HepG2 (cell line): Measurements from ENCODE around the gene TBC1D30. TPM values are rescaled to one million over a fixed set of nuclear protein-coding genes. Genes with fewer than 3 reads are reported as not detected.

Source experiments
- ATAC-seq: fragments of 200-7000 bp; cut with Tn5 transposase; 3 replicates; pipeline ENCODE4 v1.9.1; 2020; ENCODE audit warnings: mild to moderate bottlenecking, moderate library complexity
- BruUV-seq: library from RNA; stranded (reverse); fragments of 400-500 nt; replicated peaks from 2 replicates; lab custom pipeline; 2021; lab: Mats Ljungman, UMichigan
- CTCF ChIA-PET: fragments of 300-600 bp; formaldehyde crosslinking; extraction: SDS; loops from one replicate; lab custom pipeline; 2021; ENCODE audit warnings: low total read pairs, inconsistent platforms, low intra/inter-chr PET ratio; lab: Yijun Ruan, JAX
- POLR2A ChIA-PET: fragments of 350-600 bp; sonication (Branson Sonifier 250); formaldehyde crosslinking; loops from one replicate; lab custom pipeline; 2020; ENCODE audit warnings: antibody characterized with exemption, inconsistent platforms; lab: Yijun Ruan, JAX
- DNase-seq: peaks from one replicate; pipeline ENCODE4 v3.0.0-alpha.2; 2015; ENCODE audit warnings: low spot score
- FAIRE-seq: peaks from 3 replicates; lab custom pipeline; 2011; peaks lifted over from hg19 to GRCh38; lab: Jason Lieb, UNC
- H2AFZ ChIP-seq: one replicate; pipeline ENCODE4 v1.6.1; 2011; ENCODE audit warnings: low read length, inconsistent platforms
- H3K27ac ChIP-seq: fragments of 300-600 bp; 3 replicates; pipeline ENCODE4 v1.8.0; 2011; ENCODE audit warnings: mixed run types, mild to moderate bottlenecking, mixed read lengths, low read length, inconsistent platforms; ENCODE audit not compliant: insufficient read depth; ENCODE audit errors: extremely low read length
- H3K27me3 ChIP-seq, 2 experiments: fragments of 200-600 bp in 1 of 2; 2 replicates in 1 of 2; 3 replicates in 1 of 2; pipeline versions ENCODE4 v1.6.0 to v1.8.0; 2011; ENCODE audit warnings: low read length in 2 of 2, mild to moderate bottlenecking in 2 of 2, moderate library complexity in 2 of 2, inconsistent platforms in 1 of 2; ENCODE audit not compliant: insufficient read depth in 2 of 2, control insufficient read depth in 1 of 2
- H3K36me3 ChIP-seq, 2 experiments: fragments of 200-600 bp in 1 of 2; replicated peaks in 1 of 2; 2 replicates in 1 of 2; 3 replicates in 1 of 2; pipeline versions ENCODE4 v1.5.1 to v1.8.0; 2011; ENCODE audit warnings: low read length in 2 of 2, inconsistent platforms in 1 of 2; ENCODE audit not compliant: insufficient read depth in 2 of 2, control insufficient read depth in 1 of 2
- H3K4me1 ChIP-seq: 2 replicates; pipeline ENCODE4 v1.5.1; 2012; ENCODE audit warnings: low read length, inconsistent platforms; ENCODE audit not compliant: insufficient read depth
- H3K4me2 ChIP-seq: 2 replicates; pipeline ENCODE4 v1.6.0; 2011; ENCODE audit warnings: low read depth, low read length, inconsistent platforms
- H3K4me3 ChIP-seq, 3 experiments: fragments of 200-600 bp in 1 of 3; sonication (generic), shearing (Covaris generic) in 1 of 3; replicated peaks in 1 of 3; 2 replicates each; pipeline ENCODE4 v1.5.1; 2011 to 2016; ENCODE audit warnings: low read length in 3 of 3, inconsistent platforms in 2 of 3, low read depth in 2 of 3, mild to moderate bottlenecking in 2 of 3, control low read depth in 1 of 3, mixed read lengths in 1 of 3; ENCODE audit not compliant: insufficient read depth in 1 of 3
- H3K79me2 ChIP-seq: one replicate; pipeline ENCODE4 v1.6.1; 2011; ENCODE audit warnings: low read length, inconsistent platforms; ENCODE audit not compliant: insufficient read depth
- H3K9ac ChIP-seq: 2 replicates; pipeline ENCODE4 v1.6.0; 2011; ENCODE audit warnings: mild to moderate bottlenecking, low read depth, low read length, inconsistent platforms; ENCODE audit not compliant: insufficient read depth
- H3K9me3 ChIP-seq: 2 replicates; pipeline ENCODE4 v1.5.1; 2012; ENCODE audit warnings: mild to moderate bottlenecking, low read length
- H4K20me1 ChIP-seq: 2 replicates; pipeline ENCODE4 v1.6.0; 2011; ENCODE audit warnings: inconsistent platforms, mild to moderate bottlenecking, low read length, moderate library complexity; ENCODE audit not compliant: insufficient read depth
- CBX2 ChIP-seq, 2 experiments: fragments of 200-600 bp in 1 of 2; sonication (generic); formaldehyde crosslinking in 1 of 2; IDR thresholded peaks; 2 replicates each; pipeline versions ENCODE4 v1.7.0 to v1.8.1; 2018 to 2022; ENCODE audit warnings: low read depth in 2 of 2, low read length in 1 of 2, mild to moderate bottlenecking in 1 of 2, missing genetic modification reagents in 1 of 2
- EZH2 ChIP-seq: conservative IDR thresholded peaks from 2 replicates; pipeline ENCODE4 v1.6.1; 2012; ENCODE audit warnings: mild to moderate bottlenecking, low read depth, low read length, moderate library complexity
- GZF1 ChIP-seq: sonication (generic); formaldehyde crosslinking; IDR thresholded peaks from 2 replicates; pipeline ENCODE4 v1.5.1; 2020; ENCODE audit warnings: mild to moderate bottlenecking, missing genetic modification reagents
- ZMYM3 ChIP-seq: sonication (generic); formaldehyde crosslinking; IDR thresholded peaks from 2 replicates; pipeline ENCODE4 v1.5.1; 2020; ENCODE audit warnings: mild to moderate bottlenecking, missing genetic modification reagents
- WGBS: methylation state at CpG from one replicate; pipeline ENCODE4 v1.1.6; 2017; ENCODE audit warnings: low lambda C conversion rate; 5-methylcytosine and 5-hydroxymethylcytosine counted together
- in situ Hi-C: cut with HindIII; loops from 2 replicates; pipeline ENCODE4 v1.10.0; 2017; ENCODE audit warnings: low pct_unique_long_range_greater_than_20kb; ENCODE audit not compliant: extremely low pct_ligation_motif_present
- intact Hi-C: fragments of 100-400 bp; cut with micrococcal nuclease; formaldehyde crosslinking; loops from one replicate; pipeline ENCODE4 v1.10.0; 2022; ENCODE audit not compliant: unreplicated experiment
- polyA plus RNA-seq, 8 experiments: library from polyadenylated mRNA; depleted of rRNA in 3 of 8; stranded (reverse) in 7 of 8; unstranded in 1 of 8; fragments of >200 nt; fragmentation: Illumina TruSeq in 4 of 8; extraction: Trizol in 4 of 8; gene quantifications; 2 replicates each; pipeline versions ENCODE4 v1.2.1 to v1.2.3, GENCODE V29; 2011 to 2016; ENCODE audit warnings: low read depth in 4 of 8, missing spikeins in 1 of 8, mixed read lengths in 1 of 8; ENCODE audit not compliant: insufficient read depth in 1 of 8
- total RNA-seq, 5 experiments: library from RNA; depleted of rRNA; stranded (reverse); fragments of >200 nt; fragmentation: Illumina TruSeq; extraction: Trizol; gene quantifications; 2 replicates each; pipeline ENCODE4 v1.2.3, GENCODE V29; 2016; ENCODE audit warnings: low read depth in 1 of 5
- TF ChIP-seq, protein P1 (sequence below): sonication (generic); formaldehyde crosslinking; IDR thresholded peaks from 2 replicates; pipeline ENCODE4 v1.5.0; 2020; ENCODE audit warnings: mild to moderate bottlenecking, missing genetic modification reagents, borderline replicate concordance
- TF ChIP-seq, protein P2 (sequence below): sonication (generic); formaldehyde crosslinking; IDR thresholded peaks from 2 replicates; pipeline ENCODE4 v1.4.0; 2020; ENCODE audit warnings: missing genetic modification reagents
- TF ChIP-seq, protein P3 (sequence below): sonication (generic); IDR thresholded peaks from 2 replicates; pipeline ENCODE4 v1.6.1; 2016; ENCODE audit warnings: low read depth, borderline replicate concordance

The TBC1D30 gene
- total and polyA plus RNA-seq, 2 of the 13 experiments (the other 11 are each of a cell fraction or from before 2014, with no cell fraction given): 0.42 to 0.67 TPM

DNA sequence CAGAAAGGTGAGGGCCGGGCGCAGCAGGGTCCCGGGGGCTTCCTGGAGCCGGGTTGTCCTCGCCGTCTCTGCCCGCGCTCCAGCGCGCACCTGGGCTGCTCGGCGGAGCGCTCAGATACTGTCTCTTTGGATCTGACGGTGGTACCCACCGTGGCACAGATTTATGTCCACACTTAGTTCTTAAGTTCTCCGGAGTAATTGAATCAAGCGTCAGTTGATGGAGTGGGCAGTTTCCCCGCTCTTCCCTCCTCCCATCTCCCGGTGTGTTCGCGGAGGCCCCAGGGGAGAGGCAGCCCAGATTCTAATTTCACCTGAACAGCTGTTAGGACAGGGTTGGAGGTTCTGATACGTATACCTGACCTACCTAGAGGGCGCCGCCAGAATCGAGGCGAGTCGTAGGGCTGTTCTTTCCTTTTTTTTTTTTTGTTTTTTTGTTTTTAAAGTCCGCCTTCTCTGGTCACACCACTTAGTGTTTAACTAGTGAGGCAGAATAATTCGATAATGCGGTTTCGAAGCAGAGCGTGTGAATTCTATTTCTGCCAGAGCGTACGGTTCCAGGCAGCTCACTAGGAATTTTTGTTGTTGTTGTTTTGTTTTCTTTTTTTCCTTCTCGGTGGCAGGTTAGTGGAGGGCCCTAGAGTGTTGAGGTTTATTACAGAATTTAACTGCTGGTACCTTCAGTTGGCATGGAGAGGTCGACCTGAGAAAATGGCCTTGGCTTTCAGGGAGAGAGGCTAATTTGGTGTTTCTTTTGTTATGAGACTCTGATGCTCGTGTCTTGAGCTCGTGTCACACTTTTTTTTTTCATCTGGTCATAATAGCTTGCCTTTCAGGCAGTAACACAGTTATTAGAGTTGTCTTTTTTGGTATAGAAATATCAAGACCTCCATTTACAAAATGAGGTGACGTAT lies 42.9 kb upstream of the TBC1D30 start:
- in situ Hi-C loops: no loop called here
- DNase-seq (no peak), FAIRE-seq (peak; percentile 15), ATAC-seq (peak; percentile 39)
- no peaks in the 10 kb centered on the region for H3K36me3 ChIP-seq
- H3K79me2 ChIP-seq: no peaks in the 10 kb centered on the region
- peaks cover 28% of the 10 kb centered on the region for H3K4me1 ChIP-seq
- TF ChIP-seq CBX2 (IDR thresholded peaks at IDR 0.05; ENCODE audit: low read depth, low read length) (peak; percentile 87), CBX2 (CRISPR knock-in tag; IDR thresholded peaks at IDR 0.05; ENCODE audit: low read depth) (no peak), EZH2 (peak; percentile 90), GZF1 (CRISPR knock-in tag) (no peak), ZMYM3 (no peak)
- TF ChIP-seq, protein P1, sequence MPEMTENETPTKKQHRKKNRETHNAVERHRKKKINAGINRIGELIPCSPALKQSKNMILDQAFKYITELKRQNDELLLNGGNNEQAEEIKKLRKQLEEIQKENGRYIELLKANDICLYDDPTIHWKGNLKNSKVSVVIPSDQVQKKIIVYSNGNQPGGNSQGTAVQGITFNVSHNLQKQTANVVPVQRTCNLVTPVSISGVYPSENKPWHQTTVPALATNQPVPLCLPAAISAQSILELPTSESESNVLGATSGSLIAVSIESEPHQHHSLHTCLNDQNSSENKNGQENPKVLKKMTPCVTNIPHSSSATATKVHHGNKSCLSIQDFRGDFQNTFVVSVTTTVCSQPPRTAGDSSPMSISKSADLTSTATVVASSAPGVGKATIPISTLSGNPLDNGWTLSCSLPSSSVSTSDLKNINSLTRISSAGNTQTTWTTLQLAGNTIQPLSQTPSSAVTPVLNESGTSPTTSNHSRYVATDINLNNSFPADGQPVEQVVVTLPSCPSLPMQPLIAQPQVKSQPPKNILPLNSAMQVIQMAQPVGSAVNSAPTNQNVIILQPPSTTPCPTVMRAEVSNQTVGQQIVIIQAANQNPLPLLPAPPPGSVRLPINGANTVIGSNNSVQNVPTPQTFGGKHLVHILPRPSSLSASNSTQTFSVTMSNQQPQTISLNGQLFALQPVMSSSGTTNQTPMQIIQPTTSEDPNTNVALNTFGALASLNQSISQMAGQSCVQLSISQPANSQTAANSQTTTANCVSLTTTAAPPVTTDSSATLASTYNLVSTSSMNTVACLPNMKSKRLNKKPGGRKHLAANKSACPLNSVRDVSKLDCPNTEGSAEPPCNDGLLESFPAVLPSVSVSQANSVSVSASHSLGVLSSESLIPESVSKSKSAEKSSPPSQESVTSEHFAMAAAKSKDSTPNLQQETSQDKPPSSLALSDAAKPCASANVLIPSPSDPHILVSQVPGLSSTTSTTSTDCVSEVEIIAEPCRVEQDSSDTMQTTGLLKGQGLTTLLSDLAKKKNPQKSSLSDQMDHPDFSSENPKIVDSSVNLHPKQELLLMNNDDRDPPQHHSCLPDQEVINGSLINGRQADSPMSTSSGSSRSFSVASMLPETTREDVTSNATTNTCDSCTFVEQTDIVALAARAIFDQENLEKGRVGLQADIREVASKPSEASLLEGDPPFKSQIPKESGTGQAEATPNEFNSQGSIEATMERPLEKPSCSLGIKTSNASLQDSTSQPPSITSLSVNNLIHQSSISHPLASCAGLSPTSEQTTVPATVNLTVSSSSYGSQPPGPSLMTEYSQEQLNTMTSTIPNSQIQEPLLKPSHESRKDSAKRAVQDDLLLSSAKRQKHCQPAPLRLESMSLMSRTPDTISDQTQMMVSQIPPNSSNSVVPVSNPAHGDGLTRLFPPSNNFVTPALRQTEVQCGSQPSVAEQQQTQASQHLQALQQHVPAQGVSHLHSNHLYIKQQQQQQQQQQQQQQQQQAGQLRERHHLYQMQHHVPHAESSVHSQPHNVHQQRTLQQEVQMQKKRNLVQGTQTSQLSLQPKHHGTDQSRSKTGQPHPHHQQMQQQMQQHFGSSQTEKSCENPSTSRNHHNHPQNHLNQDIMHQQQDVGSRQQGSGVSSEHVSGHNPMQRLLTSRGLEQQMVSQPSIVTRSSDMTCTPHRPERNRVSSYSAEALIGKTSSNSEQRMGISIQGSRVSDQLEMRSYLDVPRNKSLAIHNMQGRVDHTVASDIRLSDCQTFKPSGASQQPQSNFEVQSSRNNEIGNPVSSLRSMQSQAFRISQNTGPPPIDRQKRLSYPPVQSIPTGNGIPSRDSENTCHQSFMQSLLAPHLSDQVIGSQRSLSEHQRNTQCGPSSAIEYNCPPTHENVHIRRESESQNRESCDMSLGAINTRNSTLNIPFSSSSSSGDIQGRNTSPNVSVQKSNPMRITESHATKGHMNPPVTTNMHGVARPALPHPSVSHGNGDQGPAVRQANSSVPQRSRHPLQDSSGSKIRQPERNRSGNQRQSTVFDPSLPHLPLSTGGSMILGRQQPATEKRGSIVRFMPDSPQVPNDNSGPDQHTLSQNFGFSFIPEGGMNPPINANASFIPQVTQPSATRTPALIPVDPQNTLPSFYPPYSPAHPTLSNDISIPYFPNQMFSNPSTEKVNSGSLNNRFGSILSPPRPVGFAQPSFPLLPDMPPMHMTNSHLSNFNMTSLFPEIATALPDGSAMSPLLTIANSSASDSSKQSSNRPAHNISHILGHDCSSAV (CRISPR knock-in tag): no peak
- TF ChIP-seq, protein P2, sequence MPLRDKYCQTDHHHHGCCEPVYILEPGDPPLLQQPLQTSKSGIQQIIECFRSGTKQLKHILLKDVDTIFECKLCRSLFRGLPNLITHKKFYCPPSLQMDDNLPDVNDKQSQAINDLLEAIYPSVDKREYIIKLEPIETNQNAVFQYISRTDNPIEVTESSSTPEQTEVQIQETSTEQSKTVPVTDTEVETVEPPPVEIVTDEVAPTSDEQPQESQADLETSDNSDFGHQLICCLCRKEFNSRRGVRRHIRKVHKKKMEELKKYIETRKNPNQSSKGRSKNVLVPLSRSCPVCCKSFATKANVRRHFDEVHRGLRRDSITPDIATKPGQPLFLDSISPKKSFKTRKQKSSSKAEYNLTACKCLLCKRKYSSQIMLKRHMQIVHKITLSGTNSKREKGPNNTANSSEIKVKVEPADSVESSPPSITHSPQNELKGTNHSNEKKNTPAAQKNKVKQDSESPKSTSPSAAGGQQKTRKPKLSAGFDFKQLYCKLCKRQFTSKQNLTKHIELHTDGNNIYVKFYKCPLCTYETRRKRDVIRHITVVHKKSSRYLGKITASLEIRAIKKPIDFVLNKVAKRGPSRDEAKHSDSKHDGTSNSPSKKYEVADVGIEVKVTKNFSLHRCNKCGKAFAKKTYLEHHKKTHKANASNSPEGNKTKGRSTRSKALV: peak; percentile 53; the same call in 1 of the 2 replicates
- TF ChIP-seq, protein P3, sequence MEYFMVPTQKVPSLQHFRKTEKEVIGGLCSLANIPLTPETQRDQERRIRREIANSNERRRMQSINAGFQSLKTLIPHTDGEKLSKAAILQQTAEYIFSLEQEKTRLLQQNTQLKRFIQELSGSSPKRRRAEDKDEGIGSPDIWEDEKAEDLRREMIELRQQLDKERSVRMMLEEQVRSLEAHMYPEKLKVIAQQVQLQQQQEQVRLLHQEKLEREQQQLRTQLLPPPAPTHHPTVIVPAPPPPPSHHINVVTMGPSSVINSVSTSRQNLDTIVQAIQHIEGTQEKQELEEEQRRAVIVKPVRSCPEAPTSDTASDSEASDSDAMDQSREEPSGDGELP: peak; percentile 9; the same call in 1 of the 2 replicates
- peak overlapping the region in 2 of 3 experiments; percentile 6 to 58; a peak in 3 of 6 replicates for H3K4me3 ChIP-seq
- WGBS: 8% methylated on average over 26 of the region's 39 CpGs
- CTCF ChIA-PET: no interaction called here
- H3K9ac ChIP-seq: no peak overlapping the region
- peak overlapping the region; percentile 74 for H3K4me2 ChIP-seq
- intact Hi-C loops: no loop called here
- H3K9me3 ChIP-seq: no peaks in the 10 kb centered on the region
- POLR2A ChIA-PET: interaction anchor here (1.3 kb wide), 1 partner anchor 15 kb away, joined by 3 read pairs; no protein-coding TSS in a partner anchor
- peaks cover 2 to 35% of the 10 kb centered on the region in 2 experiments; a peak in 4 of 5 replicates for H3K27me3 ChIP-seq
- no peak overlapping the region for H3K27ac ChIP-seq
- H4K20me1 ChIP-seq: no peaks in the 10 kb centered on the region
- BruUV-seq: no TSS peak
- no peak overlapping the region for H2AFZ ChIP-seq
